GM19351 (cell line): Measurements from ENCODE around the gene PSRC1.

Experiments
- ATAC-seq: cut with Tn5 transposase; IDR thresholded peaks from one replicate; pipeline ENCODE4 v1.9.1; 2021; ENCODE audit warnings: mild to moderate bottlenecking, moderate library complexity; ENCODE audit not compliant: unreplicated experiment

Gene PSRC1

DNA sequence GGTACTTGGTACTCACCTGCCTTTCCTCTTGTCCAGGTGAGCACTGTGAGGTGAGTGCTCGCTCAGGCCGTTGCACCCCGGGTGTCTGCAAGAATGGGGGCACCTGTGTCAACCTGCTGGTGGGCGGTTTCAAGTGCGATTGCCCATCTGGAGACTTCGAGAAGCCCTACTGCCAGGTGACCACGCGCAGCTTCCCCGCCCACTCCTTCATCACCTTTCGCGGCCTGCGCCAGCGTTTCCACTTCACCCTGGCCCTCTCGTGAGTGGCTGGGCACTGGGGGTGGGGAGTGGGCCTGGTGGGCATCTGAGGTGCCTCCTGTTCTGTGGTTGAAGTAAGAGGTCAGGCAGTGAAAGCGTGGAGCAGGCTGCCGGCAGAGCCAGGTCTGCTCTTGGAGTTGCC lies 21.9 kb downstream of the PSRC1 start:
- no peak for ATAC-seq

DNA sequence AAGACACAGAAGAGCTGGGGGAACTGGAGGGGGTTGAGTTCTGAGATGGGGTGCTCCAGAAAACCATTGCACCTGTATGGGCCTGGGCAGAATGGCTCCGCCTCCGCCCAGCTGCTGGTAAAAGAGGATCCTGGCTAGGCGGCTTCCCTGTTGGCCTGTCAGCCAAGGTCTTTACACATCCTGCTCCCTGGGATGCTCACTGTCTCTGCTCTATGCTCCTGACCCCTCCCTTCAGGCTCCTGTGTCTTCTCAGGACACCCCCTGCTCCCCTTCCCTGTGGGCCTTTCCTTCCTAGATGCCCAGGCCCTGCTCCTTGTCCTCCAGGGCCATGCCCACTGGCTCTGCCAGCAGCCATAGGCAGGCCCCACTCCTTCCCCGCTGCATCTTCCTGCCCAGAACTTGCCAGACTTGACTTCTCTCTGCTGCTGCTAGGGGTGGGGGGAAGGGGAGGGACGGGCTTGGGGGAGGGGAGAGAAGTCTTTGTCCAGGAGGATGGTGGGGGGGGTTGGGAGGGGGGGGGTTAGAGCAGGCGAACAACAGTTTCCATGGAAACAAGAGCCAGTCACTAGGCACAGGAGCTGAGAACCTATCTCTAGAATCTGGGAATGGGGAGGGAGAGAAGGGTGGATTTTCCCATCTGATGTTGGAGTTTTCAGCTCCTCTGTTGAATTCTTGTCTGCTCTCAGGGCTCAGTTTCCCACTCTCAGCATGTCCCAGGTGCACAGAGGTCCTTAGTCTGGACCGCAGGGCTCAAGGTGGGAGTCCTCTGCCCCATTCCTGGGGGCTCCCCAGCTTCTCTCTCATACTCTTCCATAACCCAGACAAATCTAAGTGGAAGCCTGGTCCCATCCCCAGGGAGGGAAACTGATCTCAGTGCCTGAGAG lies 23.0 kb downstream of the PSRC1 start:
- no peak for ATAC-seq

- no peak for ATAC-seq
Observed at GRCh38 chr1:109258481-109259466, 24.2 kb downstream of the PSRC1 start.

DNA sequence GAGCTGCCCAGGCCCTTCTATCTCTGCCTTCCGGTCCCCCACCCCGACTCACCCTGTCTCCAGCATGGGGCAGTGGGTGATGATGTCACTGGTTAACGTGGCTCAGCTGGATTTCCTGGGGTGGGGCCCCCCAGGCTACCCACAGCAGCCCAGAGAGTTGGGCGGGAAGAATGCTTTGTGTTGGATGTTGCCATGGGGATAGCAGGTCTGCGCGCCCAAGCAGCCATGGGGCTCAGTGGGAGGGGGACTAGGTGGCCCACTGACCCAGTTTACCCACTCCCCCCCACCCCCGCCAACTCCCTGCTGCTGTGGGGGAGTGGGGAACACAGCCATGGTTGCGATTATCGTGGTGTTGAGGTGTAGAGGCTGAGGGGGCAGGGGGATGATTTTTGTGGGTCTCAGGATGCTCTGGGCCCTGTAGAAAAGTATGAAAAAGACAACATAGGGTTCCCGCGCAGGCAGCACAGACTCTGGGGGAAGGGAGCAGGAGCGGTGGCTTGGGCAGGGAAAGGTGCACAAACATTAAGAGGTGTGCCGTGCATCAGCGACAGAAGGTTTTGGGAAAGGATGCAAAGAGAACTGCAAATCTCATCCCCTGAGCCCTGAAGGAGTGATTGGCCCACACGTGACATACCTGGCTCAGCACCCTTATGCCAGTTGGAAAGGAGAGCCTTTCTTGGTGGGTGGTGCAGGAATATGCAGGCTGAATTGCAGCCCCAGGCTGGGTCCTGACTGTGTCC lies 25.1 kb downstream of the PSRC1 start:
- ATAC-seq, result no peak

DNA sequence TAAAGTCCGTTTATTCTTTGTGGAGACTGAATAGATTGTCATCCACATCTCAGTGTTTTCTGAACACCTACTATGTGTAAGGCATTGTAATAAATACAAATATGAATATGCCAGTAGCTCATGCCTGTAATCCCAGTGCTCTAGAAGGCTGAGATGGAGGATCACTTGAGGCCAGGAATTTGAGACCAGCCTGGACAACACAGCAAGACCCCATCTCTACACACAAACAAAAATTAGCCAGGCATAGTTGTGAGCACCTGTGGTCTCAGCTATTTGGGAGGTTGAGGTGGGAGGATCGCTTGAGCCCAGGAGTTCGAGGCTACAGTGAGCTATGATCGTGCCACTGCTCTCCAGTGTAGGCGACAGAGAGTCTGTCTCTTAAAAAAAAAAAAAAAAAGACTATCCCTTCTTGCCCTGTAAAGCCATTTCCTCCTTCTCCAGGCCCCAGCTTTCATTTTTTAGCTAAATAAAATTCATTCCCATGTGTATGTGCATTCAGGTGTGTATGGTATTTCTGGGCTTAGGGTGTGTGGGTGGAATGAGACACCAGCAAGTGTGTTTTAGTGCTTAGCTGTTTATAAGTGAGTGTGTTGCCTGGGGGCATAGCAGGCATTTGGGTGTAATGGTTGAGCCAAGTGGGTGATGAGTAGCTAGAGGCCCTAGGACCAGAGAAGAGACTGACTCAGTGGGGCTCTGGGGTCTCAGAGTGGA lies 25.8 kb downstream of the PSRC1 start:
- ATAC-seq, result no peak

- no peak for ATAC-seq
Observed at GRCh38 chr1:109256085-109256484, 26.9 kb downstream of the PSRC1 start.

DNA sequence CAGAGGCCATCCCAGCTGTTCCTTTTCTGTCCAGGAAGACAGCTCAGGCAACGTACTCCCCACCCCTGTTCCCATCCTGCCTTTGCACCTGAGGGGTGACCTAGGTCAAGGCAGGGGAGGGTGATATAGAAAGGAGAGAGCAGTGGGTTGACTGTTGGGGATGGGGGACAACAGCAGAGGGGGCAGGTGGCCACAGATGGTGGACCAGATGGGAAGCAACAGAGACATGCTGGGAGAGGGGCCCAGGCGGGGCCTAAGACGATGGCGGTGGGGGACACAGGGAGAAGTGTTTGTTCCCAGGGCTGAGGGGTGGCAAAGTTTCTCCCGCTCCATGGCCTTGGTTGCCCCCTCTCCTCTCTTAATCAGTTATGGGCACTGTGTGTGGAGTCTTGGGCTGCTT lies 27.3 kb downstream of the PSRC1 start:
- no peak for ATAC-seq

DNA sequence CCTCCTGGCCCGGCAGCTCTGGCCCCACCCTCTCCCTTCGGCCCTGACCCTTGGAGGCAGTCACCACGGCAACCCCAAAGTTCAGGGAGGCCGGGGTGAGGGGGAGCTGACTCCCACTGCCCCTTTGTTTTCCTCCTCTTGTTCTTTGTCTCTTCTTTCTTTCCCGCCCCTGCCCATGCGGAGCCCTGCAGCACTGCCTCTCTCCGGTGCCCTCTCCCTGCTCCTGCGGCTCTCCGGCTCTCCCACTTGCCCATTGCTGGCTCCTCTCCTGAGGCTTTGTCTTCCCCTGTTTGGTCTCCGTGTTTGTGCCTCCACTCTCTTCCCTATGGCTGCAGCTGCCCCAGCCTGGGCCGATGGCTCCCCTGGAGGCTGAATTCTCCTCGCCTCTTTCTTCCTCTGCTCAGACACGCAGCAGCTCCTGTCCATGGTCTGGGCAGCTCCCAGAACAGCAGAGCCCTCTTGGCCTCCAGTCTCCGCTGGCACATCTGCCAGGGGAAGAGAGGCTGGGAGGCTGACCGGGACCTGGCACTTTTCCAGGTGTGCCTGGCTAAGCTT lies 27.8 kb downstream of the PSRC1 start:
- no peak for ATAC-seq

DNA sequence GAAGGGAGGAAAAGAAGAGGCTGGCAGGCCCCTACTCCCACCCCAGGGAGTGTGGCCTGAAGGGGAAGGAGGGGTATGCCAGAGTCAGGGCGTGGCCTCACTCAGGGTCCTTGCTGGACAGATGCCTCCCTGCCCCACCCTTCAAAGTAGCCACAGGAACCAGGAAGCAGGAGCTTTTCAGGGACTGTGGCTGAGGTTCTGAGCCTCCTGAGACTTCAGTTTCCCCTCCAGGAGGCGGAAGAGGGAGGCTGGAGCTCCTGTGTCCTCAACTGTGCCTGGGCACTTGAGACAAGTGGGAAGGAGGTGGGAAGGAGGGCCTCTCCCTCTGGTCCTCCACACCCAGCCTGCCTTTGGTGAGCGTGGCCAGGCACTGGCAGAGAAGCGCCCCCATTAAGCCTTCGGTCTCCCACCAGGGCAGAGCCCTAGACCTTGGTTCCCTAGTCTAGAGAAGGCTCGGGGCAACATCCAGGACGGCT lies 28.3 kb downstream of the PSRC1 start:
- no peak for ATAC-seq

- ATAC-seq, result no peak
Observed at GRCh38 chr1:109253803-109254620, 28.9 kb downstream of the PSRC1 start.

DNA sequence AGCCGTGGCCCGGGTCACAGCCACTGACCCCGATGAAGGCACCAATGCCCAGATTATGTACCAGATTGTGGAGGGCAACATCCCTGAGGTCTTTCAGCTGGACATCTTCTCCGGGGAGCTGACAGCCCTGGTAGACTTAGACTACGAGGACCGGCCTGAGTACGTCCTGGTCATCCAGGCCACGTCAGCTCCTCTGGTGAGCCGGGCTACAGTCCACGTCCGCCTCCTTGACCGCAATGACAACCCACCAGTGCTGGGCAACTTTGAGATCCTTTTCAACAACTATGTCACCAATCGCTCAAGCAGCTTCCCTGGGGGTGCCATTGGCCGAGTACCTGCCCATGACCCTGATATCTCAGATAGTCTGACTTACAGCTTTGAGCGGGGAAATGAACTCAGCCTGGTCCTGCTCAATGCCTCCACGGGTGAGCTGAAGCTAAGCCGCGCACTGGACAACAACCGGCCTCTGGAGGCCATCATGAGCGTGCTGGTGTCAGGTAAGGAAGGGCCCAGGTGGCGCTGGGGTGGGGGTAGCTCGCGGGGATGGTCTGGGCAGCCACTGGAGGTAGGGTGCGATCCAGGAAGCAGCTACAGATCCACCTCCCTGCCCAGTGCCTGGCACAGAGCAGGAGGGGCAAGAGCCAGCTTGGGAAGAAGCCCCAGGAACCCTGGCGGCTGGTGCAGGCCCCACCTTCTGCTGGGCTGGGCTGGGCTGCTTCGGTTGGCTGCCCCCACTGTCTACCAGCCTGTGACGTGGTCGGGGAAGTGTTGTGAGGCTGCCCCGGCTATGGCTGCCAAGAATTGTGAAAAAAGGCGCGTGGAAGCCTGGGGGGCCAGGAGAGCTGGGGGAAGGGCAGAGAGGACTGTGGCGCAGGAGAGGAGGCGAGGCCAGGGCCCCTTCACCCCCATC lies 29.8 kb downstream of the PSRC1 start:
- no peak for ATAC-seq

GRCh38 chr1:109252167-109252892 lies 30.6 kb downstream of the PSRC1 start:
- no peak for ATAC-seq

DNA sequence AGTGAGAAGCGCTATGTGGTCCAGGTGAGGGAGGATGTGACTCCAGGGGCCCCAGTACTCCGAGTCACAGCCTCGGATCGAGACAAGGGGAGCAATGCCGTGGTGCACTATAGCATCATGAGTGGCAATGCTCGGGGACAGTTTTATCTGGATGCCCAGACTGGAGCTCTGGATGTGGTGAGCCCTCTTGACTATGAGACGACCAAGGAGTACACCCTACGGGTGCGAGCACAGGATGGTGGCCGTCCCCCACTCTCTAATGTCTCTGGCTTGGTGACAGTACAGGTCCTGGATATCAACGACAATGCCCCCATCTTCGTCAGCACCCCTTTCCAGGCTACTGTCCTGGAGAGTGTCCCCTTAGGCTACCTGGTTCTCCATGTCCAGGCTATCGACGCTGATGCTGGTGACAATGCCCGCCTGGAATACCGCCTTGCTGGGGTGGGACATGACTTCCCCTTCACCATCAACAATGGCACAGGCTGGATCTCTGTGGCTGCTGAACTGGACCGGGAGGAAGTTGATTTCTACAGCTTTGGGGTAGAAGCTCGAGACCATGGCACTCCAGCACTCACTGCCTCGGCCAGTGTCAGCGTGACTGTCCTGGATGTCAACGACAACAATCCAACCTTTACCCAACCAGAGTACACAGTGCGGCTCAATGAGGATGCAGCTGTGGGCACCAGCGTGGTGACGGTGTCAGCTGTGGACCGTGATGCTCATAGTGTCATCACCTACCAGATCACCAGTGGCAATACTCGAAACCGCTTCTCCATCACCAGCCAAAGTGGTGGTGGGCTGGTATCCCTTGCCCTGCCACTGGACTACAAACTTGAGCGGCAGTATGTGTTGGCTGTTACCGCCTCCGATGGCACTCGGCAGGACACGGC lies 31.4 kb downstream of the PSRC1 start:
- no peak for ATAC-seq

GRCh38 chr1:109250454-109251276 lies 32.3 kb downstream of the PSRC1 start:
- no peak for ATAC-seq

- ATAC-seq, result peak; percentile 31
Observed at GRCh38 chr1:109249654-109250401, 33.1 kb downstream of the PSRC1 start.
